ENCODE measurements around the gene MORC2. TPM values are rescaled to one million over a fixed set of nuclear protein-coding genes. Genes with fewer than 3 reads are reported as not detected.
A peak's percentile ranks its signal among the peaks of the same experiment; 100 is the strongest.

The MORC2 gene
- total RNA-seq, result 10 to 100 TPM; 13.9 to 32.1 (median 17.2) TPM
- polyA plus RNA-seq, result 10 to 100 TPM; 19.7 to 60.1 (median 25.8) TPM
- long read RNA-seq, donor 1, partial matches to known transcripts, result 5 of 5 reads
- long read RNA-seq, donor 1, other reads (novel, unspliced or antisense), result 0 of 5 reads
- long read RNA-seq, donor 2, result 0 reads
- long read RNA-seq, donor 3, result 0 reads
- long read RNA-seq, donor 4, partial matches to known transcripts, result 0 of 13 reads
- long read RNA-seq, donor 4, other reads (novel, unspliced or antisense), result 13 of 13 reads
- long read RNA-seq, donor 5, full-length matches to known transcripts, result 28 of 36 reads
- long read RNA-seq, donor 5, partial matches to known transcripts, result 3 of 36 reads
- long read RNA-seq, donor 5, other reads (novel, unspliced or antisense), result 5 of 36 reads
- long read RNA-seq, donor 6, partial matches to known transcripts, result 0 of 11 reads
- long read RNA-seq, donor 6, other reads (novel, unspliced or antisense), result 11 of 11 reads
- long read RNA-seq, donor 7, result 0 reads
- long read RNA-seq, donor 8, full-length matches to known transcripts, result 2 of 2 reads
- long read RNA-seq, donor 8, partial matches to known transcripts, result 0 of 2 reads
- long read RNA-seq, donor 8, other reads (novel, unspliced or antisense), result 0 of 2 reads
- long read RNA-seq, donor 9, partial matches to known transcripts, result 0 of 1 reads
- long read RNA-seq, donor 9, other reads (novel, unspliced or antisense), result 0 of 1 reads
- long read RNA-seq, donor 10, full-length matches to known transcripts, result 1 of 1 reads
- long read RNA-seq, donor 10, partial matches to known transcripts, result 0 of 1 reads
- long read RNA-seq, donor 10, other reads (novel, unspliced or antisense), result 0 of 1 reads

DNA sequence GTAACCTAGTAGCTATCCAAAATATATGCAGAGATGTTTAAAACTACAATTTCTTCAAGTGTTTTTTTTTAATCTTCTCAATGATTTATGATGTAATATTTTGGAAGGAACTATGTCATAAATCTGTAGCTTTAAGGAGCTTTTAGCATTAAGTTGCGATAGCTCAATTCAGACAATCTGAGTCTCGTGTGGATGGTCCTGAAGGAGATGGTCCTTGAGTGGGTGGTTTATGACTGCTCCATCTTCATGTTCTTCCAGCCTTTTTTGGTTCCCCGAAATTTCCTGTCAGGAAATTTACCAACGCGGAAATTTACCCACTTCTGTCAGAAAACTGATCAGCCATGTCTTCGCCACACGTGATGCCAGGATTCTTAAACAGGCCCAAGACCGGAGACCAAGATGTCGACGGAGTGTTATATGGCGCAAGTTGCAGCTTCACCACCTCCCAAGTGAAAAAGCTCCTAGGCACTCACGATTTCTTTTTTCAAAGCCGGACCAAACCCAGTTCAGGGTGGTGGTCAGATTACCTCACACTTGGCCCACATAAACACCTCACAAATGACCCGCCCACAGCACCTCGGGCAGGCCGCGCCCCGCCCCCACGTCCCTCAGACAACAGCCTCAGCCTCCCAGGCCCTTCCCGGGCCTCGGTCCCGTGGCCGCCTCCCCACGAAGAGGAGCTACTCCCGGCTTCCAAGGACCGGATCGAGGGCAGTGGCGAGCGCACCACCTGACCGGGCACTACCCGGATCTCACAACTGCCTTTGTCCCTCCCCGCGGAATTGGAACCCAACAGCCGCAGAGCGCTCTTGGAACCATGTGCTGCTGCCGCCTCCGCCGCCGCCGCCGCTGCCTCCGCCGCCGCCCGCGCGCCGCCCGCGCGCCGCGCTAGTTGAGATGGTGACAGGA, at the start of gene MORC2:
MORC2 (minus strand) TSS at position 760 of the 909 bp plus-strand sequence. CDS start 885 bp downstream, outside the sequence.
- peaks cover 0 to 9% (median 0%) of the 10 kb centered on the region in 3 donors for H3K9me3 ChIP-seq (replicated peaks in 1 of 3)
- TF ChIP-seq, protein P1, sequence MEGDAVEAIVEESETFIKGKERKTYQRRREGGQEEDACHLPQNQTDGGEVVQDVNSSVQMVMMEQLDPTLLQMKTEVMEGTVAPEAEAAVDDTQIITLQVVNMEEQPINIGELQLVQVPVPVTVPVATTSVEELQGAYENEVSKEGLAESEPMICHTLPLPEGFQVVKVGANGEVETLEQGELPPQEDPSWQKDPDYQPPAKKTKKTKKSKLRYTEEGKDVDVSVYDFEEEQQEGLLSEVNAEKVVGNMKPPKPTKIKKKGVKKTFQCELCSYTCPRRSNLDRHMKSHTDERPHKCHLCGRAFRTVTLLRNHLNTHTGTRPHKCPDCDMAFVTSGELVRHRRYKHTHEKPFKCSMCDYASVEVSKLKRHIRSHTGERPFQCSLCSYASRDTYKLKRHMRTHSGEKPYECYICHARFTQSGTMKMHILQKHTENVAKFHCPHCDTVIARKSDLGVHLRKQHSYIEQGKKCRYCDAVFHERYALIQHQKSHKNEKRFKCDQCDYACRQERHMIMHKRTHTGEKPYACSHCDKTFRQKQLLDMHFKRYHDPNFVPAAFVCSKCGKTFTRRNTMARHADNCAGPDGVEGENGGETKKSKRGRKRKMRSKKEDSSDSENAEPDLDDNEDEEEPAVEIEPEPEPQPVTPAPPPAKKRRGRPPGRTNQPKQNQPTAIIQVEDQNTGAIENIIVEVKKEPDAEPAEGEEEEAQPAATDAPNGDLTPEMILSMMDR (IDR thresholded peaks at IDR 0.05), result peak in 1 of 6 experiments; percentile 3
- no peak for TF ChIP-seq POLR2A (IDR thresholded peaks at IDR 0.05)
- intact Hi-C loops (cut with DNase I), result loop anchor here in 1 of 2 donors (5.0 kb wide), 1 partner anchor 119 kb away; no protein-coding TSS in a partner anchor
- peaks cover 8 to 40% of the 10 kb centered on the region in 2 donors for H3K4me1 ChIP-seq (replicated peaks in 1 of 2)
- peak within 1 kb of the TSS; percentile 37 to 88 (median 62) for H3K4me3 ChIP-seq
- no peaks in the 10 kb centered on the region for H3K27me3 ChIP-seq
- peaks cover 0 to 9% of the 10 kb centered on the region in 2 donors for H3K36me3 ChIP-seq (replicated peaks in 1 of 2)
- DNase-seq, result peak in 4 of 7 donors; percentile 68 to 75 (median 70)
- H3K27ac ChIP-seq, result peak within 1 kb of the TSS; percentile 56 to 98 (median 97)
- WGBS, 4 donors, result 18 to 56% (median 31%) methylated on average over 16 to 53 of the region's 53 CpGs

DNA sequence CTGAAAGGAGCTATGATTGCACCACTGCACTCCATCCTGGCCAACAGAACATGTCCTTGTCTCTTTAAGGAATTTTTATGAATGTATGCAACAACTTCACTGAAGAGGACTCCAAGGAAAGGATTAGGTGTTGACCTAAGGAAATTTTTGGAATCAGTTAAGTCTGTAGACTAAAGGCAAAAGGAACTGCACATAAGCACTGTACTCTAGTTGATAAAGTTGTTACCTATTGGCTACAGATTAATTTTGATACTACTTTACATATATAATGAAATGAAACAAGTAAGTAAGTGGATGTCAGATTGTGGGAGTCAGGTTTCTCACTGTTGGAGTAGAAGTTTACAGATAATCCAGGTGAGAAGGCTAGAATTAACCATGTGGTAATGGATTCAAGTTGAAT, 37.0 kb upstream of the MORC2 start:
- Histone ChIP-seq H3K27ac (no peak overlapping the region), H3K4me1 (replicated peaks in 1 of 2) (peaks cover 0 to 4% of the 10 kb centered on the region in 2 donors), H3K4me3 (no peak overlapping the region), H3K36me3 (replicated peaks in 1 of 2) (no peaks in the 10 kb centered on the region), H3K27me3 (no peaks in the 10 kb centered on the region), H3K9me3 (replicated peaks in 1 of 3) (no peaks in the 10 kb centered on the region)
- intact Hi-C loops (cut with DNase I), result no loop called here
- no peak for DNase-seq
- TF ChIP-seq, protein P1 (IDR thresholded peaks at IDR 0.05), result no peak
- no peak for TF ChIP-seq POLR2A (IDR thresholded peaks at IDR 0.05)

DNA sequence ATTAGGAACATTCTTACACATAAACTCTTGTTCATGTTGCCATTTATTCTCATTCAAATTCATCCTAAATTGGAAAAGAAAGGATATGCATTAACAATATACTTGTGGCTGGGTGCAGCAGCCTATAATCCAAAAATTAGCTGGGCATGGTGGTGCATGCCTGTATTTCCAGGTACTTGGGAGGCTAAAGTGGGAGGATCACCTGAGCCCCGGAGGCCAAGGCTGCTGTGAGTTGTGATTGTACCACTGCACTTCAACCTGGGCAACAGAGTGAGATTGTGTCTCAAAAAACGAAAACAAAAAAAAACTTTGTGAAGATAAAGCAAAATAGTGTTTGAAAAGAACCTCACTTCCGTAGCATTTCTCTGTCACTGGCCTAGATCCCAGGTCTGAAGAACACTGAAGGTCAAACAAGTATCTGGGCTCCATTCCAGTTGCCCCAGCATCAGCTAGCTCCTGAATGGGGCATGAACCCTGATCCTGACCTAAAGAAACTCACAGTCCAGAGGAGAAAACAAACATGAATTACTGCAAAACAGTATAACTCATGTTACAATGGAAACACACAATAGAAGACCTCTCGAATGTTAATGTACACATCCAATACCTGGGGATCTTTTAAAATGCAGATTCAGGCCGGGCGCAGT, 32.7 kb upstream of the MORC2 start:
- no peak for TF ChIP-seq POLR2A (IDR thresholded peaks at IDR 0.05)
- TF ChIP-seq, protein P1 (IDR thresholded peaks at IDR 0.05), result no peak
- H3K36me3 ChIP-seq (replicated peaks in 1 of 2), result no peaks in the 10 kb centered on the region
- WGBS, 4 donors, result 45 to 58% (median 51%) methylated on average over 6 of the region's 6 CpGs
- H3K9me3 ChIP-seq (replicated peaks in 1 of 3), result no peaks in the 10 kb centered on the region
- peaks cover 0 to 4% of the 10 kb centered on the region in 2 donors for H3K4me1 ChIP-seq (replicated peaks in 1 of 2)
- peak; percentile 35 to 80 (median 64) for DNase-seq
- no peak overlapping the region for H3K4me3 ChIP-seq
- H3K27me3 ChIP-seq, result no peaks in the 10 kb centered on the region
- intact Hi-C loops (cut with DNase I), result no loop called here
- H3K27ac ChIP-seq, result no peak overlapping the region

Measured in adrenal gland (tissue), 19 donors.